D721Med (cell line): ENCODE data around the gene MDFI.

Experiments
- DNase-seq: peaks from one replicate; pipeline ENCODE4 v3.0.0; 2011; ENCODE audit warnings: low spot score; ENCODE audit not compliant: insufficient read length
- FAIRE-seq: peaks from 2 replicates; lab custom pipeline; 2011; peaks lifted over from hg19 to GRCh38; lab: Jason Lieb, UNC
- TF ChIP-seq, protein P1 (sequence below): IDR thresholded peaks from 2 replicates; pipeline ENCODE4 v1.5.1; 2012; ENCODE audit warnings: mild to moderate bottlenecking, control low read depth; ENCODE audit not compliant: insufficient read depth; ENCODE audit errors: missing control alignments

MDFI gene

DNA sequence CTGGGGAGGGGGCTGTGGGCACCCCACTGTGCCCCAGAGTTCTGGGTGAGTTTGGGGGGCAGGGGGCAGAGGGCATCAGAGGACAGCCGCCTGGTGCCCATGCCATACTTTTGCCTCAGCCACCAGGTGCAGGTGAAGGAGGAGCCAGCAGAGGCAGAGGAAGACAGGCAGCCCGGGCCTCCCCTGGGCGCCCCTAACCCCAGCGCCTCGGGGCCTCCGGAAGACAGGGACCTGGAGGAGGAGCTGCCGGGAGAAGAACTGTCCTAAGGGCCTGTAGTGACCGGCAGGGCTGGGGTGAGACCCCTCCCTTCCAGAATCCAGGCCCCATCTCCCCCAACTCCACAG lies 39.6 kb upstream of the MDFI start:
- no peak for DNase-seq
- FAIRE-seq, result no peak
- TF ChIP-seq, protein P1, sequence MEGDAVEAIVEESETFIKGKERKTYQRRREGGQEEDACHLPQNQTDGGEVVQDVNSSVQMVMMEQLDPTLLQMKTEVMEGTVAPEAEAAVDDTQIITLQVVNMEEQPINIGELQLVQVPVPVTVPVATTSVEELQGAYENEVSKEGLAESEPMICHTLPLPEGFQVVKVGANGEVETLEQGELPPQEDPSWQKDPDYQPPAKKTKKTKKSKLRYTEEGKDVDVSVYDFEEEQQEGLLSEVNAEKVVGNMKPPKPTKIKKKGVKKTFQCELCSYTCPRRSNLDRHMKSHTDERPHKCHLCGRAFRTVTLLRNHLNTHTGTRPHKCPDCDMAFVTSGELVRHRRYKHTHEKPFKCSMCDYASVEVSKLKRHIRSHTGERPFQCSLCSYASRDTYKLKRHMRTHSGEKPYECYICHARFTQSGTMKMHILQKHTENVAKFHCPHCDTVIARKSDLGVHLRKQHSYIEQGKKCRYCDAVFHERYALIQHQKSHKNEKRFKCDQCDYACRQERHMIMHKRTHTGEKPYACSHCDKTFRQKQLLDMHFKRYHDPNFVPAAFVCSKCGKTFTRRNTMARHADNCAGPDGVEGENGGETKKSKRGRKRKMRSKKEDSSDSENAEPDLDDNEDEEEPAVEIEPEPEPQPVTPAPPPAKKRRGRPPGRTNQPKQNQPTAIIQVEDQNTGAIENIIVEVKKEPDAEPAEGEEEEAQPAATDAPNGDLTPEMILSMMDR, result no peak

DNA sequence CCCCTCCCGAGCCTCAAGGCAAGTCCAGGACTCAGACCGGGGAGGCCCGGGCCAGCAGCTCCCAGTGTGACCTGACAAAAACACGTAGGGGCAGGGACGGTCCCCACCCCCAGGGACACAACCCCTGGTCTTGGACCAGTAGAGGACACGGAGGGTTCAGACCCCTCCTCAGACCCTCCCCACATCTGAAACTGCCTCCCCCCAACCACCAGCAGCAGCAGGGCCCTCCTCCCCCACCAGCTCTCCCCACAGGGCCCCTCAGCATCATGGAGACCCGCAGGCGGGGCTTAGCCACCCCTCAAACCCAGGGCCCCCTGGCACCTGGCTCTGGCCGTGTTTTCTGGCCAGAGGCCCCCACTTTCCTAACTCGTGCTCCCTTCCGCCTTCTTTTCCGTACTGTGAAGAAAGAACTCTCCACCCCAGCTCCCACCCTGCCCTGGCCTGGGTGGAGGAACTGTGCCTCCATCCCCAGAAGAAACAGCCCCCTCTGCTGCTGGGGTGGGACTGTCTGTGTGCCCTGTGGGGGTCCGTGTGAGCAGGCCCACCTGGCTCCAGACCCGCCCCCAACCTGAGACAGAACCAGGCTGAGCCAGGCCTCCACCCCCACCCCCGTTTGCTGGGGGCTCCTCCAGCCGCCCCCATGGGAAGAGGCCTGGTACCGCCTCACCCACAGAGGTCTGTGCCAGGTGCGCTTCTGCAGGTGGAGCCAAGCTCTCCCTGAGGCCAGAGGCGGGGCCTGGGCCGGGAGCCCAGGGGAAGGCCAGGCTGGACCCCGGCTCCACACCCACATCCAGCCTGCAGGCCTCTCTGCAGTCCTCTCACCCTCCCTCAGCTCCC lies 39.0 kb upstream of the MDFI start:
- DNase-seq (no peak), FAIRE-seq (no peak)
- TF ChIP-seq, protein P1, result no peak

DNA sequence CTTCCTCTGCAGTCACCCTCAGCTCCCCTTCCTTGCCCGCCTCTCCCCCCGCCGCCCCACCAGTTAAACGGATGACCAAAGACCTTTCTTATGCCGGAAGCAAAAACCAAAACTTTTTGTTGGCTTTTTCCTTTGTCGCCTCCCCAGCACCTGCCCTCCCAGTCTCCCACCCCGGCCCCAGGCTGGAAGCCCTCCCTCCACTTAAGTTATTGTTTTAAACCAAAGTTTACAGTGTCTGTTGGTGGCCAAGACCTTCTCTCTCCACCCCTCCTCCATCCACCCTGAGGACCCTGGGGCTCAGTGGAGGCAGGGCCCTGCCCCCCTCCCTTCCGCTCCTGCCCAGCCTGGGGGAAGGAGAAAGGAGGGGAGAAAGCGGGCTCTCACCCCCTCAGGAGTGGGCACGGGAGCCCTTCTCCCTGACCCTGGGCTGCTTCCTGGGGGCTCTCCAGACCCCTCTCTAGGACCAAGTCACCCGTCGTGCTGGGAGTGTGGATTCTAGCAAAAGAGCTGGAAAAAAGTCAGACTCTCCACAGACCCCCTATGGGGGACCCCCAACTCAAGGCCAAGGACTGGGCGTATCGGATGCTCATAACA lies 38.3 kb upstream of the MDFI start:
- TF ChIP-seq, protein P1, result no peak
- DNase-seq, result no peak
- no peak for FAIRE-seq

DNA sequence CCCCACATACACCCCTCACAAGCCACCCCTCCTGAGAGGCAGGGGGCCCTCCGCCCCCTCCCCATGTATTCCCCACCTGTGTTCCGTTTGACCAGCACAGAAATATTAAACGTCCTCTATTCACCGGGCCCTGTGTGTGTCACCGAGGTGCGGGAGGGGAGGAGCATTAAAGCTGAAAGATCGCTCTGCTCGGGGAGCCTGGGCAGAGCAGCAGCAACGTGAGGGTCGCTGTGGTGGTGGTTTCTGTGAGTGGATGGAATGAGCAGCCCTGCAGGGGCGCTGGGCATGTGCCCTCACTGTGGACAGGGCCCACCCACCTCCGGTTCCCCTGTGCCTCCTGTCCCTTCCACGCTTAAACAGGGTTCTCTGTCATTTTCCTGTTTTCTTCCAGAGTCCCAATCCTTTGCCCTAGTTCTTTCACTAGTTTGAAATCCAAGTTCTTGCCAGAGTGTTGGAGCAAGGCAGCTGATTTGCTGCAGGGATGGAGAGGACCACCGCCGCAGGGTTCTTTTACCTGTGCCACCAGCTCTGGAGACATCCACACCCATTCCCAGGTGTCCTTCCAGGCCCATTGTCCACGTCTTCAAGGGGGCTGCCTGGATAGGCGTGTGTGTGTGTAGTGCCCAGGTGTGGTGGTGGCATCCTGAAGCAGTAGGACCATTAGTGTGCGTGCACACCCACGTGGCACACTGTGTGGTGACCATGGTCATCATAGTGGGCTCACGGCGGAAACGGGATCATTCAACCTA lies 37.6 kb upstream of the MDFI start:
- no peak for DNase-seq
- TF ChIP-seq, protein P1, result no peak
- no peak for FAIRE-seq

DNA sequence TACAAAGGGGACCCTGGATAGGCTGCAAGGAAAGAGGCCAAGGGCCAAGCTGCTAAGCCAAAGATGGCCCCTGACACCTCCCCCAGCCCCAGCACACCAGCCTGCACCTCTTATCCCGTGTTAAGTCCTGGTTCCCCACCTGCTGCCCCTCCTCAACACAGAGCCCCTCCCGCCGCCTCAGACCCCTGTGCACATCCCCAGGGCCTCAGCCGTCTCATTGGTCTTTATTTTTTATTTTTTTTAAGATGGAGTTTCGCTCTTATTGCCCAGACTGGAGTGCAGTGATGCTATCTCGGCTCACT lies 37.1 kb upstream of the MDFI start:
- FAIRE-seq (no peak), DNase-seq (no peak)
- TF ChIP-seq, protein P1, result no peak

DNA sequence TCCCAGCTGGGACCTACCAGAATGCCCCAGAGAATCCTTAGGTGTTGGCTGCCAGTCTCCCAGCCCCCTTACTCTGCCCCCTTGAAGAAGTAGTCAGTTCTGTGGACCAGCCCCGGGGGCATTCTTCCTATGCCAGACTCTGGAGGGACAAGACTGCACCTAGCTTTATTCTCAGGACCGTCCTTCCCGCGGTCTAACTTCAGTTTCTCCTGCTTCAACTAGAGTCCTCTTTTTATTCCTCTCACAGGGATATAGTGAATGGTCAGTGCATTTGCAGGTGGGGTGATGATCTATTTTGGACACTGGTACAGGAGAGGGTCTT lies 35.9 kb upstream of the MDFI start:
- no peak for FAIRE-seq

More for the DNA sequence above, 35.9 kb upstream of the MDFI start:
- TF ChIP-seq, protein P1, result no peak
- DNase-seq, result no peak
